ENCODE results near the gene ZBTB44. TPM values are rescaled to one million over a fixed set of nuclear protein-coding genes. Genes with fewer than 3 reads are reported as not detected.
"Not testable (repeated sequence)": the region's sequence is repeated elsewhere in the genome, so short reads cannot be mapped to it uniquely, and the experiment has no call there.

The ZBTB44 gene
- total and polyA plus RNA-seq, 5 experiments from 2014 or later: 5.9 to 90.1 (median 7.9) TPM

DNA sequence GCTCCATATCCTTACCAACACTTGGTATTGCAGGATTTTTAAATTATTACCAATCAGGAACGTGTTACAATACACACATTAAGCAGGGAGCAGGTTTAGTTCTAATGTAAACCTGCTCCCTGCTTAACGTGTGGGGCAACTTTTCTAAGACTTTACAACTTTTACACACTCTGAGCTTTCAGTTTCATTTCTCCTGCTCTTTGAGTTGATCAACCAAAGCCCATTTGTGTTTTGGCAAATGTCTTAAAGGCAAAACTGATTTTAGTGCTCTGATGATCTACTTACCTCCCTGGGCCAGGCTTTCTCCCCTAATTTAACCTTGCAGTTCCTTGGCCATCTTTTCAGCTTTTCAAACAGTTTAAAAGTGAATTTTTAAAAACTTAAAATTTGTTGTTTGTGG is 70.9 kb downstream of the ZBTB44 start:
- H3K4me1 Mint-ChIP-seq: peaks cover 19 to 51% (median 42%) of the 10 kb centered on the region in 4 donors

DNA sequence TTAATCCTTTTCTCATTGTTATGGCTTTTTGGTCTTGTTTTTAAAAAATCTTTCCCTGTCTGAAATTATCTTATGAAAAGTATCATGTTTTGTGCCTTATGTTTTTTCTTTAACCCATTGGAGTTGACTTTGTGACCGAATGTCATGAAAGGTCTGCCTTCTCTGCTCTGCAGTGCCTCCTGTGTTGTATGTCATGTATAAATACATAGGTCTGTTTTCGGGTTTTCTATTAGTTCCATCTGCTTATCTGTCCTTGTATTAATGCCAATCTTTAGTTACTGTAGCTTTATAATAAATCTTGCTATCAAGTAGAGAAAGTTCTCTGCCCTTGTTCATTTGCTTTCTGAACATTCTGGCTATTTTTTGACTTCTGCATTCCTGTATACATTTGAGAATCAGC is 73.0 kb downstream of the ZBTB44 start:
- Mint-ChIP-seq H3K36me3 (peaks cover 0 to 52% (median 8%) of the 10 kb centered on the region in 3 donors), H3K4me1 (peaks cover 14 to 38% (median 32%) of the 10 kb centered on the region in 4 donors), H3K9me3 (no peaks in the 10 kb centered on the region), H3K27ac (peak overlapping the region in 2 of 10 donors; percentile 26 to 39), H3K4me3 (no peak overlapping the region), H3K27me3 (no peaks in the 10 kb centered on the region)
- ATAC-seq (no peak), DNase-seq (no peak)
- POLR2A ChIA-PET: no interaction called here

More for the DNA sequence above, 70.9 kb downstream of the ZBTB44 start:
- POLR2A ChIA-PET: no interaction called here
- Mint-ChIP-seq H3K36me3 (peaks cover 0 to 39% (median 4%) of the 10 kb centered on the region in 3 donors), H3K27ac (peak overlapping the region in 4 of 10 donors; percentile 28 to 60 (median 52)), H3K27me3 (no peaks in the 10 kb centered on the region), H3K9me3 (no peaks in the 10 kb centered on the region), H3K4me3 (peak overlapping the region in 2 of 10 donors; percentile 8 to 33)
- no peak for ATAC-seq
- no peak for DNase-seq

DNA sequence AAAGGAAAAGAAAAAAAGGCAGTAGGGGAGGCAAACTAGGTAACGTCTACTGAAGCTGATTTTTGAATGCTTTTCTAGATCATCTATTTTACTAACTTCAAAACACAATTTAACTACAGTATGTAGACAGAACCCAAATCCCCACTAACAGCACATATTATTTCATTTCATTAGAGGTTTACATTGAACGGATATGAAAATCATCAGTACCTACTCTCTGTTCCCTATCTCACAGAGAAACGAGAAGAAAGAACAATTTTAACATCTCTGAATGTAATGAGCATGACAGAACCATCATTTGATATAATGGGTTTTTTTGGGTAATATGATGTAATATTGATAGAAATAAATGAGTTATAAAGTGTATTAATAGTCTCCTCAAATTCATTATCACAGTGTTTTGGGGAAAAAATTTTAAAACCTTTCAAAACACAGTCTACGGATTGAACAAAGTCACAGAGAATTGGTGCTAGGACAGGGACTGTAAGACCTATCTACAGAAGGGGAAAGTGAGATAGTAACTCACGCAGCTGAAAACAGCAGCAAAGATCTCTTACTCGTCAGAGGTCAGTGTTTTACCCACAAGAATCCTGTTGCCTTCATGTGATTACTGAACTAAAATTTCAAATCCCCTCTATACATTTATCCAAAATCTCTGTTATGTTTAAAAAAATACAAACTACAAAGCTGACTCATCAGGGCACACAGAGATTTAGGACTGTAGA is 77.3 kb downstream of the ZBTB44 start:
- Mint-ChIP-seq H3K27me3 (no peaks in the 10 kb centered on the region), H3K9me3 (no peaks in the 10 kb centered on the region), H3K4me3 (no peak overlapping the region), H3K27ac (no peak overlapping the region), H3K36me3 (peaks cover 5 to 65% (median 17%) of the 10 kb centered on the region in 3 donors), H3K4me1 (peaks cover 0 to 7% (median 2%) of the 10 kb centered on the region in 4 donors)
- ATAC-seq: no peak
- DNase-seq: no peak
- POLR2A ChIA-PET: no interaction called here

DNA sequence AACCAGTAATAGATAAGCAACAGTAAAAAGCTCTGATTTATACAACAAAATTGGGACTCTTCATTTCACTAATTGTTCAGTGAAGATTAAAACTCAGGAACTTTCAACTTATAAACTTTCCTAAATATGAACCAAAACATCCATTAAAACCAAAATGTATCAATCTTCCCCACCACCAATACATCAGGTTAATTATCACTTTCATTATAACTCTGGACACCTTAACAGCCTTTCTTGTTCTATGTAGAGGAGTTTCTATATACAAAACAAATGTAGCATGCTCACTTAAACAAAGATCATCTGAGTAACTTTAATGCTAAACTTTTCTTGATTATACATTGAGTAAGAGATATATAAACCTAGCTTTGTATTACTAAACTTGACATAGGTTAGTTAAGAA is 80.4 kb downstream of the ZBTB44 start:
- Mint-ChIP-seq H3K9me3 (no peaks in the 10 kb centered on the region), H3K27me3 (no peaks in the 10 kb centered on the region), H3K4me3 (no peak overlapping the region), H3K4me1 (peaks cover 0 to 3% (median under 1%) of the 10 kb centered on the region in 4 donors), H3K36me3 (peaks cover 5 to 67% (median 17%) of the 10 kb centered on the region in 3 donors), H3K27ac (peak overlapping the region in 1 of 10 donors; percentile 44)
- ATAC-seq (no peak), DNase-seq (no peak)
- POLR2A ChIA-PET: no interaction called here

DNA sequence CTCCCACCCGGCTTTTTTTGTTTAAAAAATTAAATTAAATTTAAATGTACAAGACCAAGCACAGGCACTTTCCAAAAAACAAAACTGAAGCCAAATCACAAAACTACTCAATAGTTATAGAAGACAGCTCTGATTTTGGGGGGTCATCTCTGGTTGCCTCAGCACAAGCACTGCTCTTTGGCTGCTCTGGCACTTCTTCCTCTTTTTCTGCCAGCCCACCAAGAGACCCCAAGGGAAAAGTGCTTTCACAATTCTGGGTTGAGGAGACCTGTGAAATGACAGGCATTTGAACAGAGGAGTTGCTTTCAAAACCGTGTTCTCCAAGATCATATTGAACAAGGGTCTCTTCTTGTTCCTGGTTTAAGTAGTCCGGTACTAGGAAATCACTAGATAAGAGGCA is 80.8 kb downstream of the ZBTB44 start:
- H3K27me3 Mint-ChIP-seq, H3K27ac Mint-ChIP-seq, POLR2A ChIA-PET: not testable (repeated sequence)

DNA sequence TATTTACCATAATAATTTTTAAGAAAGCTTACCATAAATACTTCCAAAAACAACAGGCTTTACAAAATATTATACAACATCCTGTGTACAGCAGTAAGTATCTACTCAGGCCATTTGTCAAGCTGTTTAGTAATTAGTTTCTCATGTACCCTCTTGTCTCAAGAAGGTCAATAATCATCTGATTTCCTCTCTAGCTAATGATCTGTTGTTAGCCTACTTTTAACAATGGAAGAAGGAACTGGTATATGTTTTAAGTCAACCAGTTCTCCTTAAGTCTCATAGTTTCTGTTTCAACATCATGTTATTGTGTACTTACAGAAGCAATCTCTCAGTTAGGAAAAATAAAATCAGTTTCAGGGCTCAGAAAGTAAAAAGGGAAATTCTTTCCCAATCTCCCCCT is 81.2 kb downstream of the ZBTB44 start:
- POLR2A ChIA-PET, ATAC-seq, DNase-seq, H3K4me1 Mint-ChIP-seq, H3K27me3 Mint-ChIP-seq, H3K9me3 Mint-ChIP-seq, H3K4me3 Mint-ChIP-seq, H3K27ac Mint-ChIP-seq: not testable (repeated sequence)
- peaks cover 5 to 61% (median 14%) of the 10 kb centered on the region in 3 donors for H3K36me3 Mint-ChIP-seq

More for the DNA sequence above, 80.8 kb downstream of the ZBTB44 start:
- H3K4me3 Mint-ChIP-seq, ATAC-seq, H3K4me1 Mint-ChIP-seq, H3K9me3 Mint-ChIP-seq, DNase-seq: not testable (repeated sequence)
- peaks cover 5 to 65% (median 14%) of the 10 kb centered on the region in 3 donors for H3K36me3 Mint-ChIP-seq

DNA sequence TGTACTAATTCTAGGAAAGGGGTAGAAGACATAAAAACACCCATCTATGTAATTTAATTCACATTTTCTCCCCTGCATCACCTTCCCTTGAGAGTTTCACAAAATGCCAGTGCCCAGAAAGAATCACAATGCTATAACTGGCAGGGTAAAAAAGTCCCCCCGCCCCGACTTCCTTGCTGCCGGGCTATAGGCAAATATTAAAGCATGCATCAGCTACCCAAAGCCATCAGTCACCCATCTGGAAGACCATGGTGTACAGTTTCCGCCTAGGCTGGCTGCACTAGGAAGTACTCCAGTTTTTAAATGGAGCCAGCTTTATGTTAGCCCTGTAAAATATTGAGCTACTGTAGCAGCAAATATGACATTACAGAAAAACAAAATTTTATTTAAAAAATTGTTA is 87.3 kb downstream of the ZBTB44 start:
- DNase-seq (no peak), ATAC-seq (no peak)
- POLR2A ChIA-PET: no interaction called here
- Mint-ChIP-seq H3K27ac (no peak overlapping the region), H3K9me3 (no peaks in the 10 kb centered on the region), H3K36me3 (peaks cover 0 to 16% (median 0%) of the 10 kb centered on the region in 3 donors), H3K4me1 (peaks cover 7 to 17% (median 12%) of the 10 kb centered on the region in 4 donors), H3K4me3 (no peak overlapping the region), H3K27me3 (no peaks in the 10 kb centered on the region)

DNA sequence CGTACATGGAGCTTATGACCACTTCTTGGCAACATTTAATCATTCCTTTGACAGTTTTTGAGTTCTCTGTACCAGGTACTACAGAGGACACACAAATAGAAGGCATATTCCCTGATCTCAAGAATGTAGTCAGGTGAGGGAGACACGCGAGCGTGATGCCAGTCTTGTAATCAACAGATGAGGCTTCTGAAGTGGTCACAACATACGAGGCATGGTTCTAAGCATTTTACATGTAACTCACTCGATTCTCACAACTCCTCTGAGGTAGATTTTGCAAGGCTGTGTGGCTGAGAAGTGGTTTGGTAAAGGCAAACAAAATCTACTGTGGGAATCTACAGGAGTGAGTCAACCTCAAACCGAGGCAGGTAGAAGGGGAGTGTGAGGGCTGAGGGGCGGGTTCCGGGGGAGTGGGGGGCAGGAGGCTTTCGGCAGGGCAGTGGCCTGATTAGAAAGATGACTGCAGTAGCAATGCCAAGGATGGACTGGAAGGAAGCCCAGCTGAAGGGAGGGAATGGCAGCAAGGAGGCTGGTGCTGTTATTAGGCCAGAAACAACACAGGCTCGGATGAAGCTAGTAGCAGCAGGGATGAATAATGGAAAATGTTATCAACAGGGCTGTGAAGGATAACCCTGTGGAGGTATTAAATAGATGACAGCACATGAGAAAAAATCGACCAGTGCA is 91.3 kb downstream of the ZBTB44 start:
- H3K4me3 Mint-ChIP-seq: no peak overlapping the region
- H3K36me3 Mint-ChIP-seq: peaks cover 0 to 3% (median 0%) of the 10 kb centered on the region in 3 donors
- H3K27me3 Mint-ChIP-seq: no peaks in the 10 kb centered on the region
- peaks cover 7 to 22% (median 13%) of the 10 kb centered on the region in 4 donors for H3K4me1 Mint-ChIP-seq
- POLR2A ChIA-PET: no interaction called here
- ATAC-seq (peak in 1 of 2 donors; percentile 14), DNase-seq (no peak)
- H3K9me3 Mint-ChIP-seq: no peaks in the 10 kb centered on the region
- H3K27ac Mint-ChIP-seq: peak overlapping the region in 7 of 10 donors; percentile 4 to 69 (median 46)

DNA sequence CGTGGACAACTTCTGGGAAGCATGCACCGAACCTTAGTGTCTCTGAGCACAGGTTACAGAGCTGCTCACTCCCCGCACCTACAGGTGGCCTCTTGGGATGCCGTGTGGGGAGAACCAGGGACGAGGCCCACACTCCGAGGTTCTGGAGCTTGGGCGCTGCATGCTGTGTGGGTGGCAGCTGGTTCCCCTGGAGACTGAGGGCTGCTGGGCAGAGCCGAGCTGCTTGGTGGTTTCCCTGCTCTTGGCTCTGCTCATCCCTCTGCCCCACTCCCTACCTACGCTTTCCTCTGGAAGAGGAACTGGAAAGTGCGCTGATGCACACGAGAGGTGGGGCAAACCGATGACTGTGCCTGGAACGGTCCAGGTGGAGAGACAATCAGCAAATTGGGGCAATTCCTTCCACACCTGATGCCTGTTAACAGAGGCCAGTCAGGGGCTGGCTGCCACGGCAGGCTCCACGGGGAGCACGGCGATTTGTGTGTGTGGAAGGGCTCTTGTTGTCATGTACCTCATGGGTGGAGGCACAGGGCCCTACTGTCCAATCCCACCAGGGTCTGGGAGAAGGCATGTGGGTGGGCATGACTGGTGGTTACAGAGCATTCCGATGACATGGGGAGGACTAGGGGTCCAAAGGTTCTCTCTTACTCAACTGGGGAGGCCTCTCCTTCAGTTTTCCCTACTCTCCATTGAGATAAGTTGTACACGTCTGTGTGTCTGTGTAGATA is 94.2 kb downstream of the ZBTB44 start:
- peaks cover 0 to 3% (median 0%) of the 10 kb centered on the region in 3 donors for H3K36me3 Mint-ChIP-seq
- no peaks in the 10 kb centered on the region for H3K9me3 Mint-ChIP-seq
- ATAC-seq (no peak), DNase-seq (no peak)
- H3K4me3 Mint-ChIP-seq: no peak overlapping the region
- peaks cover 7 to 22% (median 13%) of the 10 kb centered on the region in 4 donors for H3K4me1 Mint-ChIP-seq
- H3K27ac Mint-ChIP-seq: no peak overlapping the region
- peaks cover 0 to 6% (median 3%) of the 10 kb centered on the region in 5 donors for H3K27me3 Mint-ChIP-seq
- POLR2A ChIA-PET: interaction anchor here (0.6 kb wide), 1 partner anchor 1918 kb away, joined by 5 read pairs; no protein-coding TSS in a partner anchor

DNA sequence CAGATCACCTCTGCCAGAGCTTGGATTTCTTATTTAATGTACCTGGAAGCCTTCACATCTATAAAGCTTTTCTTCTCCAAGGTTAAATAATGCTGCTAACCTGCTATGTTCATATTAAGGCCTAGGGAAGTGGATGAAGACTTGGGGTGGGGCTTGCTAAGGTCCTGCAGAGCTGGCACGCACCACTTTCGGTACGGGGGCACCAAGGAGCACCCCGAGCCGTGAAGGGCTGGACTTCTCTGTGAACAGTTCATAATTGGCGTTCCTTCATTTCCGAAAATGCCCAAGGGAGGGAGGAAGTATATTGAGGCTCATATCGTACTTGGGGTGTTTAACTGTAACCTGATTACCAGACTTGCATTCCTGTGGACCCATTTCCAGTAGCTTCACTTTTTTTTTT is 95.6 kb downstream of the ZBTB44 start:
- H3K4me3 Mint-ChIP-seq: no peak overlapping the region
- H3K36me3 Mint-ChIP-seq: no peaks in the 10 kb centered on the region
- peaks cover 0 to 9% (median 6%) of the 10 kb centered on the region in 5 donors for H3K27me3 Mint-ChIP-seq
- H3K4me1 Mint-ChIP-seq: peaks cover 7 to 22% (median 12%) of the 10 kb centered on the region in 4 donors
- no peak for DNase-seq
- POLR2A ChIA-PET: no interaction called here
- H3K9me3 Mint-ChIP-seq: no peaks in the 10 kb centered on the region
- ATAC-seq: no peak
- H3K27ac Mint-ChIP-seq: no peak overlapping the region

DNA sequence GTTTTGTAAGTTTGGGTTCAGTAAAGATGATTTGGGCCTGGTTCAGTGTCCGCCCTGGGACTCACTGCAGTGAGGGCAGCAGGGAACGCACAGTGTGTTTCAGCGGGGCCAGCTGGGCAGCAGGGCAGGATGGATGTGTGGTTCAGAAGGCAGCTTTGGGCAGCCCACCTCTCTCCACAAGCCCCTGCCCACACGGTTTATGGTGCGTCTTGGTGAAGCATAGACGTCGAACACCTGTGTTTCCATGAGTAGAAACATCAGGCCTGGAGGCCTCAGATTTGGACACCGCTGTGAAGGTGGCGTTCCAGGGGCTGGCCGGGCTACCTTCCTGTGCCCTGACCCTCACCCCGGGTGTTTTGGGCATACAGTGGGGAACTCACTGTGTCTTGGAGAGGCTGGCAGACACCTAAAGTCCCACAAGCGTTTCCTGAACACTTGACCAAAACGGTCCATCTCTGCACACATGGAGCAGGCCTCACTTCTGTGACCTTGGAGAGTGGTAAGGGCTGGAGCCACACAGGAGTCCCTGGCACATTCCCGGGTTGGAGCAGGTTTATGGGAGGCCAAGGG is 96.1 kb downstream of the ZBTB44 start:
- DNase-seq: no peak
- H3K4me1 Mint-ChIP-seq: peaks cover 5 to 17% (median 10%) of the 10 kb centered on the region in 4 donors

More for the DNA sequence above, 96.1 kb downstream of the ZBTB44 start:
- Mint-ChIP-seq H3K4me3 (no peak overlapping the region), H3K27me3 (peaks cover 0 to 9% (median 6%) of the 10 kb centered on the region in 5 donors), H3K9me3 (no peaks in the 10 kb centered on the region), H3K36me3 (no peaks in the 10 kb centered on the region), H3K27ac (no peak overlapping the region)
- POLR2A ChIA-PET: no interaction called here
- no peak for ATAC-seq

Data from naive thymus-derived CD8-positive, alpha-beta T cell (primary cell).